Pancreas (tissue), 10 donors: ENCODE measurements around the gene PHACTR4. TPM values are rescaled to one million over a fixed set of nuclear protein-coding genes. Genes with fewer than 3 reads are reported as not detected.
"Not testable (repeated sequence)": the region's sequence is repeated elsewhere in the genome, so short reads cannot be mapped to it uniquely, and the experiment has no call there.

ENCODE experiments used
- ATAC-seq, 4 donors: fragments of 200-7000 bp; cut with Tn5 transposase; one replicate each; pipeline versions ENCODE4 v1.8.0 to v1.9.1; 2020; ENCODE audit warnings: mild to moderate bottlenecking in 4 of 4, moderate library complexity in 4 of 4
- DNase-seq, 6 donors: peaks; one replicate each; pipeline ENCODE4 v3.0.0-alpha.2; 2020
- FAIRE-seq: peaks from 2 replicates; lab custom pipeline; 2012; peaks lifted over from hg19 to GRCh38; lab: Jason Lieb, UNC
- H3K27ac ChIP-seq, 4 donors: fragments of 200-600 bp; sonication (generic); 1 replicate in 3 of 4; 2 replicates in 1 of 4; pipeline versions ENCODE4 v1.5.0 to v1.8.0; 2020
- H3K27me3 ChIP-seq, 4 donors: fragments of 200-600 bp; one replicate each; pipeline ENCODE4 v1.8.0; 2021
- H3K36me3 ChIP-seq, 3 donors: fragments of 200-600 bp; sonication (generic) in 1 of 3; one replicate each; pipeline versions ENCODE4 v1.5.0 to v1.8.0; 2020 to 2021
- H3K4me1 ChIP-seq, 3 donors: fragments of 200-600 bp; one replicate each; pipeline ENCODE4 v1.8.0; 2021
- H3K4me3 ChIP-seq, 4 donors: fragments of 200-600 bp; sonication (generic) in 2 of 4; one replicate each; pipeline versions ENCODE4 v1.5.0 to v1.8.0; 2020 to 2021
- H3K9me3 ChIP-seq, 4 donors: fragments of 200-600 bp; one replicate each; pipeline ENCODE4 v1.8.0; 2021
- WGBS, 2 donors: extraction: QIAGEN DNeasy Blood & Tissue Kit; methylation state at CpG; one replicate each; pipeline ENCODE4 v1.1.7; 2013; 5-methylcytosine and 5-hydroxymethylcytosine counted together
- intact Hi-C, 3 donors: fragments of 100-400 bp; cut with DNase I; formaldehyde crosslinking; loops; one replicate each; pipeline versions ENCODE4 v1.11.1 to v1.14.2; 2022
- polyA plus RNA-seq, 2 donors: library from polyadenylated mRNA; stranded (reverse); fragments of 200-250 nt; gene quantifications; one replicate each; pipeline ENCODE4 v1.2.3, GENCODE V29; 2013
- total RNA-seq, 6 donors: library from RNA; stranded (reverse); fragmentation: NEBNext Ultra II Directional in 4 of 6; extraction: Animal tissue kit (Norgen Biotek cat#: 25700) in 4 of 6; gene quantifications; one replicate each; pipeline versions ENCODE4 v1.2.1 to v1.2.4, GENCODE V29; 2021 to 2023
- TF ChIP-seq, protein P1 (sequence below), 4 donors: fragments of 200-600 bp; sonication (generic) in 3 of 4; IDR thresholded peaks; one replicate each; pipeline versions ENCODE4 v1.5.0 to v1.8.0; 2021; ENCODE audit warnings: antibody characterized with exemption in 4 of 4
- donor health status: healthy with polysubstance abuse.
- donor health status: DM: no; HTN: no; CAD: no; lungs with moderate emphysema.
- donor health status: DM: no; HTN: no; CAD: no.
- donor health status: control.
- donor health status: control.
- donor health status: Bipolar disorder and iron deficiency.
- donor health status: DM: yes; HTN: yes; CAD: no.
- donor health status: DM: no; HTN: no; CAD: no.
- donor health status: DM: no; HTN: no; CAD: no.
- donor health status: DM: yes; HTN: yes; CAD: no.

The PHACTR4 gene
- total and polyA plus RNA-seq, 8 donors, result 12.5 to 25.8 (median 14.1) TPM

GRCh38 chr1:28518000-28518744 lies 148.6 kb downstream of the PHACTR4 start:
- peak overlapping the region; percentile 46 to 67 (median 58) for H3K4me3 ChIP-seq
- H3K36me3 ChIP-seq, result no peaks in the 10 kb centered on the region
- peaks cover 0 to 9% (median 0%) of the 10 kb centered on the region in 3 donors for H3K4me1 ChIP-seq
- no peaks in the 10 kb centered on the region for H3K9me3 ChIP-seq
- 0% methylated on average over 61 to 92 of the region's 92 CpGs for WGBS, 2 donors
- peak; percentile 90 to 95 (median 92) for ATAC-seq
- intact Hi-C loops, result no loop called here
- H3K27me3 ChIP-seq, result no peaks in the 10 kb centered on the region
- FAIRE-seq, result no peak
- TF ChIP-seq, protein P1, sequence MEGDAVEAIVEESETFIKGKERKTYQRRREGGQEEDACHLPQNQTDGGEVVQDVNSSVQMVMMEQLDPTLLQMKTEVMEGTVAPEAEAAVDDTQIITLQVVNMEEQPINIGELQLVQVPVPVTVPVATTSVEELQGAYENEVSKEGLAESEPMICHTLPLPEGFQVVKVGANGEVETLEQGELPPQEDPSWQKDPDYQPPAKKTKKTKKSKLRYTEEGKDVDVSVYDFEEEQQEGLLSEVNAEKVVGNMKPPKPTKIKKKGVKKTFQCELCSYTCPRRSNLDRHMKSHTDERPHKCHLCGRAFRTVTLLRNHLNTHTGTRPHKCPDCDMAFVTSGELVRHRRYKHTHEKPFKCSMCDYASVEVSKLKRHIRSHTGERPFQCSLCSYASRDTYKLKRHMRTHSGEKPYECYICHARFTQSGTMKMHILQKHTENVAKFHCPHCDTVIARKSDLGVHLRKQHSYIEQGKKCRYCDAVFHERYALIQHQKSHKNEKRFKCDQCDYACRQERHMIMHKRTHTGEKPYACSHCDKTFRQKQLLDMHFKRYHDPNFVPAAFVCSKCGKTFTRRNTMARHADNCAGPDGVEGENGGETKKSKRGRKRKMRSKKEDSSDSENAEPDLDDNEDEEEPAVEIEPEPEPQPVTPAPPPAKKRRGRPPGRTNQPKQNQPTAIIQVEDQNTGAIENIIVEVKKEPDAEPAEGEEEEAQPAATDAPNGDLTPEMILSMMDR (IDR thresholded peaks at IDR 0.05), result peak; percentile 93 to 99 (median 99)
- DNase-seq, result peak; percentile 86 to 97 (median 92)
- peak overlapping the region; percentile 55 to 85 (median 76) for H3K27ac ChIP-seq

DNA sequence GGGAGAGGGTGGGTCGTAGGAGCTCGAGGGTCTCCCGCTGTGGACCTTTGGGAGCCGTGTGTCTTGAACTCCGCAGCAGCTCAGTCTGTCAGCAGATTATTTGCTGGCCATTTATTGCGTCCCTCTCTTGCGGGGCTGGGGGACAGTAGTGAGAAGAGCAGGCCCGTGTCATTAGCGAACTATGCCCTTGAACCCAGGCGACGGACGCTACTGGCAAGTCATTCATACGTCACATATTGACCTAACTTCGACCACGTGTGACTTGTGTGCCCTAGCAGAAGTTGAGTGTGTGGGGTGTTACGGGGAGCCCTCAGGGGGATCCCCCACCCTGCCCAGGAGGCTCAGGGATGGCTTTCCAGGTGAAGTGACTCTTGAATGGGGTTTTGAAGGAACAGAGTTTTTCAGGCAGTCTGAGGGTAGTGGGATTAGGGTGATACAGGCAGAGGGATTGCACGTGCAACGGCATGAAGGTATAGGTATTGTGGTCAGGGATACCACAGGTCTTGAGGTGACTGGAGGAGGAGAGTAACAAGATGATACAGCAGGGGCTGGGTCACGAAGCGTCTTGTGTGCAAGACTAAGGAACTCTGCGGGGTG lies 149.3 kb downstream of the PHACTR4 start:
- FAIRE-seq (no peak), DNase-seq (no peak), ATAC-seq (no peak)
- Histone ChIP-seq H3K36me3 (no peaks in the 10 kb centered on the region), H3K27ac (peak overlapping the region in 1 of 4 donors; percentile 85), H3K9me3 (no peaks in the 10 kb centered on the region), H3K4me3 (peak overlapping the region; percentile 46 to 67 (median 58)), H3K4me1 (peaks cover 0 to 9% (median 0%) of the 10 kb centered on the region in 3 donors), H3K27me3 (no peaks in the 10 kb centered on the region)
- TF ChIP-seq, protein P1 (IDR thresholded peaks at IDR 0.05), result no peak
- WGBS, 2 donors, result 11 to 13% methylated on average over 21 of the region's 21 CpGs
- intact Hi-C loops, result no loop called here

DNA sequence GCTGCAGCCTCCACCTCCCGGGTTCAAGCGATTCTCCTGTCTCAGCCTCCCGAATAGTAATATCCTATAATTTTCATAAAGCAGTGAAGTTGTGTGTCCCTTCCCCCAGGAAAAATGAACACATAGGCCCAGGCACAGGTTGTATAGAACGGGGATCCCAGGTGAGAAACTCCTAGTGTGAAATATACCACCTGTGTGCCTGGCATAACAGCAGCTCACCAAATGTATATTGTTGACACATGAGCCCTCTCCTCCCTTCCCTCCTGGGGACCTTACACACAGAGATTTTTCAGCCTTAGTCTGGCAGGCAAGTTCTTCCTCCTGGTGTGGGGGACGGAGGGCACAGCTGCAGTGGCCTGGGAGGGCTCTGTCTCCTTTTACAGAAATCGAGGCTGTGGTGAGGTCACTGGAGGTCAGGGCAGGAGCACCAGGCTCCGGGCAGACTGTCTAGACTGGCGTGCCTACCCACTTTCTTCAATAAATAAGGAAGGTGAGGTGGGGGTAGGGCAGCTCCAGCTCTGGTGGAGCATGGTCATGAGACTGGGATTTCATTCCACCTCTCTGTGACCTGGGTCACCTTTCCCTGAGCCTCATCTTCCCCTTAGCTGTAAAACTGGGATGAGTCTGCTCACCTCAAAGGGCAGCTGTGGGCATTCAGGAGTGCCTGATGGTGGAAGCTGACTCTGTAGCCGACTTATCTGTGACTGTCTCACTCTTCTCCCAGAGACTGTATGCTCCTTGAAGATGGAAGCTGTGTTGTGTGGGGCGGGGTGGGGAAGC lies 150.6 kb downstream of the PHACTR4 start:
- FAIRE-seq (no peak), DNase-seq (peak in 2 of 6 donors; percentile 47 to 51), ATAC-seq (peak; percentile 9 to 40 (median 21))
- Histone ChIP-seq H3K27ac (peak overlapping the region in 1 of 4 donors; percentile 33), H3K27me3 (no peaks in the 10 kb centered on the region), H3K4me3 (no peak overlapping the region), H3K36me3 (no peaks in the 10 kb centered on the region), H3K9me3 (no peaks in the 10 kb centered on the region), H3K4me1 (peaks cover 0 to 9% (median 0%) of the 10 kb centered on the region in 3 donors)
- WGBS, 2 donors, result 50 to 52% methylated on average over 10 of the region's 10 CpGs
- intact Hi-C loops, result loop anchor here in 1 of 3 donors (10.0 kb wide), 1 partner anchor 85 kb away; no protein-coding TSS in a partner anchor
- TF ChIP-seq, protein P1 (IDR thresholded peaks at IDR 0.05), result no peak

DNA sequence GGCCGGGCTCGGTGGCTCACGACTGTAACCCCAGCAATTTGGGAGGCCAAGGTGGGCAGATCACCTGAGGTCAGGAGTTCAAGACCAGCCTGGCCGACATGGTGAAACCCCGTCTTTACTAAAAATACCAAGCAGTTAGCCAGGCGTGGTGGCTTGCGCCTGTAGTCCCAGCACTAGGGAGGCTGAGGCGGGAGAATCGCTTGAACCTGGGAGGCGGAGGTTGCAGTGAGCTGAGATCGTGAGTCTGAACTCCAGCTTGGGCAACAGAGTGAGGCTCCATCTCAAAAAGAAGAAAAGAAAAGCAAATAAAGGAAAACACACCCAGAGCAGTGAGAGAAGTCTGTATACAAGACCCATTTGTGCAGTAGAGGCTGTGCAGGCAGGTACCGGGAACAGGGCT lies 151.3 kb downstream of the PHACTR4 start:
- intact Hi-C loops, result loop anchor here in 1 of 3 donors (10.0 kb wide), 1 partner anchor 84 kb away; no protein-coding TSS in a partner anchor
- WGBS, 2 donors, result 95% methylated on average over 12 of the region's 12 CpGs
- FAIRE-seq, result not testable (repeated sequence)

More for the DNA sequence above, 151.3 kb downstream of the PHACTR4 start:
- not testable (repeated sequence) for H3K27me3 ChIP-seq, H3K4me3 ChIP-seq, H3K27ac ChIP-seq, H3K4me1 ChIP-seq, ATAC-seq, H3K36me3 ChIP-seq, H3K9me3 ChIP-seq, DNase-seq
